HT-29 (cell line): ENCODE measurements around the gene SORBS2. TPM values are rescaled to one million over a fixed set of nuclear protein-coding genes. Genes with fewer than 3 reads are reported as not detected.

Experiments
- small RNA-seq: library from RNA; depleted of rRNA; stranded (forward); fragments of <200 nt; gene quantifications from one replicate; pipeline ENCODE3, GENCODE V24; 2014
- total RNA-seq: library from RNA; depleted of rRNA; stranded (reverse); fragments of >200 nt; shearing (Covaris generic); gene quantifications from 2 replicates; pipeline ENCODE4 v1.2.3, GENCODE V29; 2014

SORBS2 gene
- total RNA-seq, 1 experiment from 2014 or later = 3.1 TPM

Small RNAs within 50 kb of the gene (small RNA-seq; reads per million reads assigned to genes)
- not detected for gene RF00019
